Renal pelvis (tissue), 4 donors: ENCODE measurements around the gene ENPP4. TPM values are rescaled to one million over a fixed set of nuclear protein-coding genes. Genes with fewer than 3 reads are reported as not detected.

Source experiments
- DNase-seq: peaks from one replicate; pipeline ENCODE4 v3.0.0-alpha.2; 2013
- polyA plus RNA-seq, 3 donors: library from polyadenylated mRNA; unstranded; fragments of 120-200 nt; gene quantifications; one replicate each; pipeline ENCODE4 v1.2.1, GENCODE V29; 2013; ENCODE audit not compliant: insufficient read length in 3 of 3

ENPP4 gene
- polyA plus RNA-seq, 3 donors: 13.5 to 16.2 (median 15.9) TPM

- DNase-seq: no peak
Measured at GRCh38 chr6:46190889-46191288, 61.1 kb downstream of the ENPP4 start.

- DNase-seq: no peak
Measured at GRCh38 chr6:46191961-46192360, 62.2 kb downstream of the ENPP4 start.

Other genes starting within 250 kb of the ENPP4 start
- gene CLIC5, start 114.1 kb upstream of the ENPP4 start, polyA plus RNA-seq: 100 to 1,000 TPM; 191 to 218 (median 212) TPM
- gene ENPP5, start 41.0 kb downstream of the ENPP4 start, polyA plus RNA-seq: 10 to 100 TPM; 13.2 to 22.1 (median 18.3) TPM